Neural progenitor cell (in vitro differentiated cells): ENCODE measurements around the gene CASP10.

ENCODE experiments used
- EZH2 ChIP-seq: fragments of 200-600 bp; sonication (generic); IDR thresholded peaks from 2 replicates; pipeline ENCODE4 v1.6.1; 2017; ENCODE audit warnings: antibody characterized with exemption, mild to moderate bottlenecking, moderate library complexity
- EZH2phosphoT487 ChIP-seq: fragments of 200-600 bp; sonication (generic); IDR thresholded peaks from 2 replicates; pipeline ENCODE4 v1.6.1; 2017; ENCODE audit warnings: antibody characterized with exemption
- TF ChIP-seq, protein P1 (sequence below): fragments of 200-600 bp; sonication (generic); IDR thresholded peaks from 2 replicates; pipeline ENCODE4 v1.5.1; 2017; ENCODE audit warnings: antibody characterized with exemption, mild to moderate bottlenecking

DNA sequence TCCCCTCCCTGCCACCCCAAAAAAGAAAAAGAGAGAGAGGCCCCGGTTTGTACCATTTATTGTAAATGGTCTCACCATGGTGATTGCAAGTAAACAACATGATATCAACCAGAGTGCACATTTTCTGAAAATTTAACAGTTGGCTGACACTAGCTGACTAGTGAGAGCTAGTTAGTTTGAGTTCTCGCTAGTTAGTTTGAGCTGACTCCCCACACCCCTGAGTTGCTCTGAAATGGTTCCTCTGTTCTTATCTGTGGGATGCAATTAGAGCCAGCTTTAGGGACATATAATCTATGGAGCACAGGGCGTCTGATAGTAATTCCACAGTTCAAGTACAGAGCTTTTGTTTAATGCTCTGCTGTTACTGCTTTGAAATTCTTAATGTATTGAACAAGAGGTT lies 13.1 kb downstream of the CASP10 start:
- TF ChIP-seq, protein P1, sequence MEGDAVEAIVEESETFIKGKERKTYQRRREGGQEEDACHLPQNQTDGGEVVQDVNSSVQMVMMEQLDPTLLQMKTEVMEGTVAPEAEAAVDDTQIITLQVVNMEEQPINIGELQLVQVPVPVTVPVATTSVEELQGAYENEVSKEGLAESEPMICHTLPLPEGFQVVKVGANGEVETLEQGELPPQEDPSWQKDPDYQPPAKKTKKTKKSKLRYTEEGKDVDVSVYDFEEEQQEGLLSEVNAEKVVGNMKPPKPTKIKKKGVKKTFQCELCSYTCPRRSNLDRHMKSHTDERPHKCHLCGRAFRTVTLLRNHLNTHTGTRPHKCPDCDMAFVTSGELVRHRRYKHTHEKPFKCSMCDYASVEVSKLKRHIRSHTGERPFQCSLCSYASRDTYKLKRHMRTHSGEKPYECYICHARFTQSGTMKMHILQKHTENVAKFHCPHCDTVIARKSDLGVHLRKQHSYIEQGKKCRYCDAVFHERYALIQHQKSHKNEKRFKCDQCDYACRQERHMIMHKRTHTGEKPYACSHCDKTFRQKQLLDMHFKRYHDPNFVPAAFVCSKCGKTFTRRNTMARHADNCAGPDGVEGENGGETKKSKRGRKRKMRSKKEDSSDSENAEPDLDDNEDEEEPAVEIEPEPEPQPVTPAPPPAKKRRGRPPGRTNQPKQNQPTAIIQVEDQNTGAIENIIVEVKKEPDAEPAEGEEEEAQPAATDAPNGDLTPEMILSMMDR: no peak
- TF ChIP-seq EZH2: no peak
- TF ChIP-seq EZH2phosphoT487: no peak
